Activated CD4-positive, alpha-beta memory T cell treated with anti-CD3 and anti-CD28 coated beads for 36 hours (primary cell): Measurements from ENCODE around the gene WFDC2. TPM values are rescaled to one million over a fixed set of nuclear protein-coding genes. Genes with fewer than 3 reads are reported as not detected.

Experiments
- CTCF ChIA-PET: fragments of 350-600 bp; sonication (Branson Sonifier 250); formaldehyde crosslinking; loops from one replicate; lab custom pipeline; 2021; ENCODE audit warnings: antibody characterized with exemption, inconsistent platforms; lab: Charles Lee
- POLR2A ChIA-PET: fragments of 350-600 bp; sonication (Branson Sonifier 250); formaldehyde crosslinking; loops from one replicate; lab custom pipeline; 2021; ENCODE audit warnings: antibody characterized with exemption; lab: Charles Lee
- DNase-seq: peaks from one replicate; pipeline ENCODE4 v3.0.0-alpha.2; 2020
- H3K27ac Mint-ChIP-seq: one replicate; pipeline ENCODE4 v1.8.0; 2021; ENCODE audit warnings: mixed read lengths
- H3K27me3 Mint-ChIP-seq: one replicate; pipeline ENCODE4 v1.8.0; 2021; ENCODE audit warnings: mixed read lengths
- H3K36me3 Mint-ChIP-seq: one replicate; pipeline ENCODE4 v1.8.0; 2021; ENCODE audit warnings: mixed read lengths
- H3K4me1 Mint-ChIP-seq: one replicate; pipeline ENCODE4 v1.8.0; 2021; ENCODE audit warnings: low read depth, mixed read lengths
- H3K4me3 Mint-ChIP-seq: one replicate; pipeline ENCODE4 v1.8.0; 2021; ENCODE audit warnings: mild to moderate bottlenecking, mixed read lengths
- H3K9me3 Mint-ChIP-seq: one replicate; pipeline ENCODE4 v1.8.0; 2021; ENCODE audit warnings: mixed read lengths
- intact Hi-C: fragments of 100-400 bp; cut with micrococcal nuclease; formaldehyde crosslinking; loops from one replicate; pipeline ENCODE4 v1.15.1; 2023
- total RNA-seq, 2 experiments: library from RNA; stranded (reverse); gene quantifications; one replicate each; pipeline ENCODE4 v1.2.3, GENCODE V29; 2021

WFDC2 gene
- total RNA-seq, 2 experiments from 2014 or later: 0.38 to 0.92 TPM

GRCh38 chr20:45436732-45437485 lies 32.6 kb upstream of the WFDC2 start:
- H3K27ac Mint-ChIP-seq: no peak overlapping the region
- H3K9me3 Mint-ChIP-seq: no peaks in the 10 kb centered on the region
- peaks cover 10% of the 10 kb centered on the region for H3K36me3 Mint-ChIP-seq
- CTCF ChIA-PET: interaction anchor here (0.7 to 9.2 kb wide), 46 partner anchors 9 to 434 kb away, joined by 3 to 503 read pairs (median 6); partner anchors contain the start of genes DBNDD2, PIGT, RBPJL and SDC4
- peaks cover 15% of the 10 kb centered on the region for H3K4me1 Mint-ChIP-seq
- DNase-seq: peak; percentile 90
- intact Hi-C loops: loop anchor here (1.0 kb wide), 3 partner anchors 63 to 118 kb away; no protein-coding TSS in a partner anchor
- H3K27me3 Mint-ChIP-seq: no peaks in the 10 kb centered on the region
- POLR2A ChIA-PET: interaction anchor here (1.0 to 2.4 kb wide), 5 partner anchors 20 to 118 kb away, joined by 3 to 15 read pairs (median 7); partner anchors contain the start of genes PIGT and SYS1
- peak overlapping the region; percentile 73 for H3K4me3 Mint-ChIP-seq

GRCh38 chr20:45440424-45440823 lies 29.1 kb upstream of the WFDC2 start:
- no peaks in the 10 kb centered on the region for H3K9me3 Mint-ChIP-seq
- ChIA-PET CTCF (interaction anchor here (1.0 to 9.2 kb wide), 3 partner anchors 9 to 121 kb away, joined by 6 to 503 read pairs (median 10); partner anchors contain the start of genes SYS1 and TP53TG5), POLR2A (no interaction called here)
- H3K36me3 Mint-ChIP-seq: no peaks in the 10 kb centered on the region
- H3K27me3 Mint-ChIP-seq: peaks cover 4% of the 10 kb centered on the region
- H3K4me1 Mint-ChIP-seq: peaks cover 21% of the 10 kb centered on the region
- H3K27ac Mint-ChIP-seq: no peak overlapping the region
- H3K4me3 Mint-ChIP-seq: no peak overlapping the region
- intact Hi-C loops: no loop called here
- DNase-seq: no peak

GRCh38 chr20:45440891-45441685 lies 28.5 kb upstream of the WFDC2 start:
- Mint-ChIP-seq H3K4me3 (no peak overlapping the region), H3K27ac (no peak overlapping the region), H3K4me1 (peaks cover 21% of the 10 kb centered on the region), H3K36me3 (no peaks in the 10 kb centered on the region), H3K27me3 (peaks cover 4% of the 10 kb centered on the region), H3K9me3 (no peaks in the 10 kb centered on the region)
- ChIA-PET POLR2A (no interaction called here), CTCF (interaction anchor here (0.6 to 9.2 kb wide), 2 partner anchors 70 to 167 kb away, joined by 3 to 503 read pairs; partner anchors contain the start of genes SYS1 and TP53TG5)
- DNase-seq: no peak
- intact Hi-C loops: no loop called here

- Mint-ChIP-seq H3K4me1 (peaks cover 18% of the 10 kb centered on the region), H3K9me3 (no peaks in the 10 kb centered on the region), H3K27me3 (peaks cover 4% of the 10 kb centered on the region), H3K4me3 (no peak overlapping the region), H3K36me3 (no peaks in the 10 kb centered on the region), H3K27ac (no peak overlapping the region)
- DNase-seq: no peak
- ChIA-PET POLR2A (no interaction called here), CTCF (interaction anchor here (0.6 kb wide), 1 partner anchor 166 kb away, joined by 3 read pairs; no protein-coding TSS in a partner anchor)
- intact Hi-C loops: no loop called here
These were observed 27.8 kb upstream of the WFDC2 start for GRCh38 chr20:45441746-45442145.

- Mint-ChIP-seq H3K4me1 (peaks cover 14% of the 10 kb centered on the region), H3K4me3 (no peak overlapping the region), H3K27ac (no peak overlapping the region), H3K9me3 (no peaks in the 10 kb centered on the region), H3K36me3 (peaks cover 3% of the 10 kb centered on the region), H3K27me3 (peaks cover 6% of the 10 kb centered on the region)
- peak; percentile 43 for DNase-seq
- ChIA-PET CTCF (interaction anchor here (2.2 to 2.4 kb wide), 2 partner anchors 71 to 81 kb away, joined by 11 to 14 read pairs; partner anchors contain the start of gene SYS1), POLR2A (interaction anchor here (0.6 kb wide), 1 partner anchor 14 kb away, joined by 3 read pairs; no protein-coding TSS in a partner anchor)
- intact Hi-C loops: no loop called here
These were observed 25.5 kb upstream of the WFDC2 start for GRCh38 chr20:45444050-45444449.

GRCh38 chr20:45445805-45446562 lies 23.6 kb upstream of the WFDC2 start:
- ChIA-PET POLR2A (no interaction called here), CTCF (interaction anchor here (0.7 to 7.4 kb wide), 12 partner anchors 9 to 325 kb away, joined by 3 to 70 read pairs (median 4); partner anchors contain the start of gene SYS1)
- intact Hi-C loops: no loop called here

GRCh38 chr20:45448270-45448669 lies 21.3 kb upstream of the WFDC2 start:
- no peak for DNase-seq
- Mint-ChIP-seq H3K9me3 (no peaks in the 10 kb centered on the region), H3K4me1 (peaks cover 14% of the 10 kb centered on the region), H3K27ac (no peak overlapping the region), H3K4me3 (no peak overlapping the region), H3K27me3 (peaks cover 6% of the 10 kb centered on the region), H3K36me3 (peaks cover 3% of the 10 kb centered on the region)
- ChIA-PET POLR2A (no interaction called here), CTCF (interaction anchor here (5.0 to 7.4 kb wide), 4 partner anchors 11 to 129 kb away, joined by 41 to 70 read pairs (median 66); partner anchors contain the start of gene SYS1)
- intact Hi-C loops: no loop called here

More at GRCh38 chr20:45445805-45446562, 23.6 kb upstream of the WFDC2 start:
- DNase-seq: peak; percentile 46
- no peak overlapping the region for H3K4me3 Mint-ChIP-seq
- peaks cover 14% of the 10 kb centered on the region for H3K4me1 Mint-ChIP-seq
- H3K27me3 Mint-ChIP-seq: peaks cover 6% of the 10 kb centered on the region
- H3K9me3 Mint-ChIP-seq: no peaks in the 10 kb centered on the region
- peaks cover 3% of the 10 kb centered on the region for H3K36me3 Mint-ChIP-seq
- H3K27ac Mint-ChIP-seq: no peak overlapping the region

- Mint-ChIP-seq H3K27me3 (peaks cover 5% of the 10 kb centered on the region), H3K36me3 (peaks cover 3% of the 10 kb centered on the region), H3K27ac (no peak overlapping the region), H3K4me3 (no peak overlapping the region), H3K4me1 (peaks cover 4% of the 10 kb centered on the region), H3K9me3 (no peaks in the 10 kb centered on the region)
- DNase-seq: no peak
- intact Hi-C loops: no loop called here
- CTCF ChIA-PET: interaction anchor here (0.7 to 7.4 kb wide), 27 partner anchors 9 to 325 kb away, joined by 3 to 70 read pairs (median 6); partner anchors contain the start of genes PIGT and SYS1
- POLR2A ChIA-PET: no interaction called here
These were observed 20.0 kb upstream of the WFDC2 start for GRCh38 chr20:45449528-45449927.

- POLR2A ChIA-PET: no interaction called here
- Mint-ChIP-seq H3K36me3 (peaks cover 3% of the 10 kb centered on the region), H3K9me3 (no peaks in the 10 kb centered on the region), H3K27me3 (peaks cover 3% of the 10 kb centered on the region), H3K4me1 (no peaks in the 10 kb centered on the region), H3K4me3 (no peak overlapping the region), H3K27ac (no peak overlapping the region)
- intact Hi-C loops: loop anchor here (1.0 kb wide), 1 partner anchor 131 kb away; no protein-coding TSS in a partner anchor
- DNase-seq: no peak
- CTCF ChIA-PET: interaction anchor here (0.6 to 7.4 kb wide), 28 partner anchors 8 to 874 kb away, joined by 3 to 70 read pairs (median 6); partner anchors contain the start of genes PIGT and SYS1
These were observed 19.3 kb upstream of the WFDC2 start for GRCh38 chr20:45450097-45450818.

GRCh38 chr20:45452238-45452637 lies 17.3 kb upstream of the WFDC2 start:
- DNase-seq: no peak
- Mint-ChIP-seq H3K27ac (no peak overlapping the region), H3K27me3 (peaks cover 1% of the 10 kb centered on the region), H3K4me1 (no peaks in the 10 kb centered on the region), H3K4me3 (no peak overlapping the region), H3K36me3 (peaks cover 3% of the 10 kb centered on the region), H3K9me3 (no peaks in the 10 kb centered on the region)
- intact Hi-C loops: no loop called here
- ChIA-PET POLR2A (no interaction called here), CTCF (interaction anchor here (0.8 to 7.2 kb wide), 10 partner anchors 13 to 319 kb away, joined by 3 to 69 read pairs (median 7); partner anchors contain the start of gene SYS1)
